ENCODE measurements around the gene EPHA1.

Gene EPHA1

GRCh38 chr7:143408686-143409561, at the start of gene EPHA1:
Gene EPHA1 (minus strand): TSS chr7:143408856. CDS start chr7:143408805, 51 bp downstream.
- peak; percentile 85 for DNase-seq (ENCODE audit: low spot score)

DNA sequence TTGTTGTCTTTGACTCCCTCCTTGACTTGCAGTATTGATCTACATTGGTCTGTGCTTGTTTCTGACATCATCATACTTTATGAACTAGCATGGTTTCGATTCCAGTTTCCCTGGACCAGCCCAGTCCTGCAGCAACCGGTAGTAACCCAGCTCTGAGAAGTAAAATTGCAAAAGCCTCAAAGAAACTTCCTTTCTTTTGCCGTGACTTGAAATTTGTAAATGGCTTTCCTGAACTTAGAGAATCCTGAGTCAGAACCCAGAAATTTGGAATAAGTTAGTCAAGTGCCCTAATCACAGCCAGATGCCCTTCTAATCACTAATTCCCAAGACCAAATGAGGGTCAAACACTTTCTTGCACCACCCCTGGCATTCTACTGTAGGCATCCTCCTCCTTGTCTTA, 49.6 kb upstream of the EPHA1 start:
- DNase-seq (ENCODE audit: low spot score) = no peak

- DNase-seq (ENCODE audit: low spot score) = no peak
These were observed 48.5 kb upstream of the EPHA1 start for GRCh38 chr7:143456992-143457793.

GRCh38 chr7:143455942-143456341, 47.3 kb upstream of the EPHA1 start:
- no peak for DNase-seq (ENCODE audit: low spot score)

DNA sequence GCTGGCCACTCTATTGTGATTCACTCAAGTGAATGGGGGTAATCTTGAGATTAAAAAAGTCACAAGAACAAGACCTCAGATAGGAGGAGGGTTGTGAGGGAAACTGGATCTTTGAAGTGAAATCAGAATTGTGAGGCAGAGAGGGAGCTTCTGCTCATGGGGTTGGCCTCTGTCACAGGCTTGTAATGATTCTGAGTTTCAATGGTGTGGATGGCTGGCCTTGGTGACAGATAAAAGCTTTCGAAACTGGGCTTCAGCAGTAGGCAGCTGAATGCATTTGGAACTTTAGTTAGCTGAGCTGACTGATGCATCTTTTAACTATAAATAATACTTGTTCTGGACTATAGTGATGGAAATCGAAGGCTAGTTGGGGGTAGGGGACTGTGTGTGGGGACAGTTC, 46.8 kb upstream of the EPHA1 start:
- no peak for DNase-seq (ENCODE audit: low spot score)

- no peak for DNase-seq (ENCODE audit: low spot score)
These were observed 45.5 kb upstream of the EPHA1 start for GRCh38 chr7:143454091-143454680.

GRCh38 chr7:143452495-143452894, 43.8 kb upstream of the EPHA1 start:
- DNase-seq (ENCODE audit: low spot score) = no peak

GRCh38 chr7:143451746-143452145, 43.1 kb upstream of the EPHA1 start:
- DNase-seq (ENCODE audit: low spot score) = no peak

- DNase-seq (ENCODE audit: low spot score) = no peak
These were observed 42.5 kb upstream of the EPHA1 start for GRCh38 chr7:143451122-143451521.

GRCh38 chr7:143449793-143450192, 41.1 kb upstream of the EPHA1 start:
- DNase-seq (ENCODE audit: low spot score) = no peak

DNA sequence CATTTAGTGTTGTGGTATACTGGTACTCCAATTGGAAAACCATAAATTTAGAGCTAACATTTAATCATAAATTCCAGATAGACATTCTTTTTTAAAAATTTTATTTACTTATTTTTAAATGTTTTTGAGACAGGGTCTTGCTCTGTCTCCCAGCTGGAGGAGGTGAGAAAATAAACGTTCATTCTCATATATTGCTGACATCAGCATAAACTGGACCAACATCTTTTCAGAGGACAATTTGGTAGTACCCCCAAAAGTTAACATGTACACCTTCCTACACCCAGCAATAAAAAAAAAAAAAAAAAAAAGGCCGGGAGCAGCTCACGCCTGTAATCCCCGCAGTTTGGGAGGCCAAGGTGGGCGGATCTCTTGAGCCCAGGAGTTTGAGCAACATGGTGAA, 39.8 kb upstream of the EPHA1 start:
- DNase-seq (ENCODE audit: low spot score) = no peak

DNA sequence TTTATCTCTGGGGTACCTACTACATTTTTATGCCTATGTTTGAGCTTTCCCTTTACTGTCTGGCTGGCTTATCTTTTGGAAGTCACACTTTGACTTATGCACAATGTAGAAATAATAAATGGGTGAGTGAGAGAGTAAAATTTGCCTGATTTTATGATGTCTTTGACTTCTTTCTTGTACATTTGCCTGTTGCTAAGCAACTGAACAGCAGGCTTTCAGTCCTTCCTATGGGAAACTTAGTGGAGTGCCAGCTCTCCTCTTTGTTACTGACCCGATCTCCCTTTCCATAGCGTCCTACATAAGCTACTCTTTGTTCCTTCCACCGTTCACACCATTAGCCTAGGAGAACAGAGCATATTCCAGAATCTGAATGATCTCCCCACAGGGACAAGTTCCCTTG, 38.8 kb upstream of the EPHA1 start:
- DNase-seq (ENCODE audit: low spot score) = no peak

DNA sequence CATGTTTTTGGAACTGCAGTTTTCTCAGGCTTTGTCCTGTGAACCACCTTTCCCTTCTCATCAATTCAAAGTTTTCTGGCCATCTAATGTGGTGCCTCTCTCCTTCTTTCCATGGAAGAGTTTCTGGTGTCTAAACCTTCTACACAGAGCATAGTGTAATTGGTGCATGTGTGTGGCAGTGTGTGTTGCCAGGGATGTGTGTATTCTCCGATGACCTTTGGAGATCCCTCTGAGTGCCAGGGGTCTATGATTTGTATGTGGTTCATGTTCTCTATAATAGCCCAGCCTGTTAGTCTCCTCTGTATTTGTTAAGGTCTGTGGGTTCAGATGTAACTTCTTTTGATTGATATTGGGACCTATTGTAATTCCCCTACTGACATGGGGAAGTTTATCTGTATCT, 36.1 kb upstream of the EPHA1 start:
- no peak for DNase-seq (ENCODE audit: low spot score)

- DNase-seq (ENCODE audit: low spot score) = no peak
These were observed 35.6 kb upstream of the EPHA1 start for GRCh38 chr7:143444063-143444782.

- no peak for DNase-seq (ENCODE audit: low spot score)
These were observed 34.5 kb upstream of the EPHA1 start, which contains the start of gene TAS2R60 for GRCh38 chr7:143443153-143443552. Gene TAS2R60 (plus strand): TSS chr7:143443453. CDS start chr7:143443453, 0 bp downstream.

- DNase-seq (ENCODE audit: low spot score) = no peak
These were observed 31.2 kb upstream of the EPHA1 start for GRCh38 chr7:143439866-143440265.

DNA sequence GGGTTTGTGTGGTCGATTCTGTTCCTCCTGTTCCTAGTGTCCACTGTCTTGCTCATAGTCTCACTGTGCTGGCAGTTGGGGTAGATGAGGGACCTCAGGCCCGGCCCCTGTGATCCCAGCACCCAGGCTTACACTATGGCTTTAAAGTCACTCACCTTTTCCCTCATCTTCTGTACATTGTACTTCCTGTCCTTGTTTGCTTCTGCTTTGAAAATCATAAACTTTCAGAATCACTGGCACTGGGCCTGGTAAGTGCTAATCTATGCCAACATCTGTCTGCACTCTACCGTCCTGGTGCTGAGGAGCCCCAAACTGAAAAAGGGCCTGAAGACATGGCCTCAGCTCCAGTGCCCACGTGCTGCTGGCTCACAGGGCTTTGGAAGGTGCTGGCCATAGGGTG, 28.9 kb upstream of the EPHA1 start:
- DNase-seq (ENCODE audit: low spot score) = no peak

DNA sequence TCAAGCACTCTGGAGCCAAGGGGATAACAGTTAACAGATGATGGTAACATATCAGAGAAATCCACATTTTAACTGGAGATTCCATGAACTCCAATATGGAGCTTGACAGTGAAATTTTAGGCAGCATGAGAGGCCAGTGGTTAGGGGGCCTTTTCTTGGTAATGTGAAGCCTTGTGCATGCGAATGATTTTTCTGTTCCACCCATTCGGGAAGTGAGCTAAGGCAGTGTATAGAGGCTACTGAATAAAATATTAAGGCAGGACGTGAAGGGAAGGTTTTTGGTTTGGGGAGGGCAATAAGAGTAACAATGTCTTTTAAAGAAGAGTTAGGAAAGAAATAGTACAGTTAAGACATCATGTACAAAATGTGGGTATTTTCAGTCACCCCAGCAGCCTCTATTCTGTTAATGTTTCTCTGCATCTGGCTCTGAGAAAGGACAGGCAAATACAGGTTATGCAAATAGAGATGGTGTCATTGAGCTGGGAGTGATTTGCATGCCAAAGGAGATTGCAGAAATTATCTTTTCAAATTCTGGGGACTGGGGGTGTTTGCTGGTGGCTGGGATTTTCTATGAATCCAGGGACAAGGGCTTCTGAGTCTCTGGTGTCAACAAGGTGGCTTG, 27.8 kb upstream of the EPHA1 start:
- DNase-seq (ENCODE audit: low spot score) = peak; percentile 24

DNA sequence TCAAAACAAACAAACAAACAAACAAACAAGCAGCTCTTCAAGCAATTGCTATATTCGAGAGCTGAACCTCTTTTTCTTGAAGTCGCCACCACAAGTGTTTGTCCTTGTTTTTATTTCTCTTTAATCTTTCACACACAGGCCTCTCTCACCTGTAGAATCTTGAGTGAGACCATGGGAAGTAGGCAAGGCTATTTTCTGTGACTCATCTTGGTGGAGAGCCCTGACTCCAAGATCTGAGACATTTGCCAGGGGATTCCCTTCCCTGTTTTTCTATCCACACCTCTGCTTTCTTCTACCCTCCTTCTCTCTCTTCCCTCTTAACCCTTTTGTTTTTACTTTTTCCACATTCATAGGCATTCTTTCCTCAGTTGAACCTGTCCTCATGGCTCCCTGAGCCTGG, 26.6 kb upstream of the EPHA1 start:
- no peak for DNase-seq (ENCODE audit: low spot score)

DNA sequence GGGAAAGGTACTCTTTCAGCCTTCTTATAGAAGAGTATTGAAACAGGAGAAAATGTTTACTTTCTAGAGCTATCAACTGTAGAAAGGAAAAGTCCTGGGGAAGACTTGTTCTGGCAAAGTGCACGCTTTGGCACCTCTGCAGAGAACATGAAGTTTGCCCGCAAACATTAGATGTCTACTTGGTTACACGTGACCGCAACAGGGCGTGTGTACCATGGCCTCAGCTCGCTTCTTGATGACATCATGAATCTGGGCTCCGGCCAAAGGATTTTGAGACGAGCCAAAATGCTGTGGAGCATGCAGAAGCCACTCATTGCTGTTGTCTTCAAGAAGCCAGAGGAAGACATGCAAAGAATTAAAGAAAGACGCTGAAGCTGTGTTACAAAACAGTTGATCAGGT, 26.0 kb upstream of the EPHA1 start:
- DNase-seq (ENCODE audit: low spot score) = no peak

GRCh38 chr7:143433759-143434158, 25.1 kb upstream of the EPHA1 start:
- no peak for DNase-seq (ENCODE audit: low spot score)

DNA sequence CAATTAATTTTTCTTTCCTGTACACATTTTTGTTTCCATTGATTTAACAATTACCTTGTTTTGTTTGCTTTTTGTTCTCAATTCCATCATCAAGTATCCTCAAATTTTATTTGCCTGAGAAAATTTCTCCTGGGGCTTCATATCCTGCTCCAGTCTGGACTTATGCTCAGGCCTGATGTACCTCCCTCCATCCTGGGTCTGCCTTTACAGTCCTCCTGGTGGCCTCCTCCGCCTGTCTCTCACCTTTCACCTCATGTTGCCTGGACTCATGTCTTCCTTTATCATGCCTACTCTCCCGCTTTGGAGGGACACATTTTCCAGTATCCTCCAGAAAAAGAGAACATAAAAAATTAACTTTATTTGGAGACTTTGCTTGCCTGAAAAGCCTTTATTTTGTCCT, 22.5 kb upstream of the EPHA1 start:
- no peak for DNase-seq (ENCODE audit: low spot score)
